Coronary artery (tissue), 2 donors: ENCODE measurements around the gene MAPK8.

Experiments used
- DNase-seq: peaks from one replicate; pipeline ENCODE4 v3.0.0-alpha.2; 2017; ENCODE audit warnings: low spot score
- H3K27ac ChIP-seq, 2 donors: fragments of 200-600 bp; sonication (generic); one replicate each; pipeline ENCODE4 v1.5.1; 2016 to 2019
- H3K4me3 ChIP-seq: fragments of 200-600 bp; sonication (generic); 2 replicates; pipeline ENCODE4 v1.5.1; 2016; ENCODE audit warnings: mild to moderate bottlenecking, moderate library complexity
- TF ChIP-seq, protein P1 (sequence below): fragments of 200-600 bp; sonication (generic); IDR thresholded peaks from one replicate; pipeline ENCODE4 v1.5.1; 2019; ENCODE audit warnings: antibody characterized with exemption

The MAPK8 gene

GRCh38 chr10:48475943-48476278 is 169.4 kb downstream of the MAPK8 start:
- Histone ChIP-seq H3K4me3 (no peak overlapping the region), H3K27ac (no peak overlapping the region)
- peak; percentile 60 for DNase-seq
- TF ChIP-seq, protein P1, sequence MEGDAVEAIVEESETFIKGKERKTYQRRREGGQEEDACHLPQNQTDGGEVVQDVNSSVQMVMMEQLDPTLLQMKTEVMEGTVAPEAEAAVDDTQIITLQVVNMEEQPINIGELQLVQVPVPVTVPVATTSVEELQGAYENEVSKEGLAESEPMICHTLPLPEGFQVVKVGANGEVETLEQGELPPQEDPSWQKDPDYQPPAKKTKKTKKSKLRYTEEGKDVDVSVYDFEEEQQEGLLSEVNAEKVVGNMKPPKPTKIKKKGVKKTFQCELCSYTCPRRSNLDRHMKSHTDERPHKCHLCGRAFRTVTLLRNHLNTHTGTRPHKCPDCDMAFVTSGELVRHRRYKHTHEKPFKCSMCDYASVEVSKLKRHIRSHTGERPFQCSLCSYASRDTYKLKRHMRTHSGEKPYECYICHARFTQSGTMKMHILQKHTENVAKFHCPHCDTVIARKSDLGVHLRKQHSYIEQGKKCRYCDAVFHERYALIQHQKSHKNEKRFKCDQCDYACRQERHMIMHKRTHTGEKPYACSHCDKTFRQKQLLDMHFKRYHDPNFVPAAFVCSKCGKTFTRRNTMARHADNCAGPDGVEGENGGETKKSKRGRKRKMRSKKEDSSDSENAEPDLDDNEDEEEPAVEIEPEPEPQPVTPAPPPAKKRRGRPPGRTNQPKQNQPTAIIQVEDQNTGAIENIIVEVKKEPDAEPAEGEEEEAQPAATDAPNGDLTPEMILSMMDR = no peak

DNA sequence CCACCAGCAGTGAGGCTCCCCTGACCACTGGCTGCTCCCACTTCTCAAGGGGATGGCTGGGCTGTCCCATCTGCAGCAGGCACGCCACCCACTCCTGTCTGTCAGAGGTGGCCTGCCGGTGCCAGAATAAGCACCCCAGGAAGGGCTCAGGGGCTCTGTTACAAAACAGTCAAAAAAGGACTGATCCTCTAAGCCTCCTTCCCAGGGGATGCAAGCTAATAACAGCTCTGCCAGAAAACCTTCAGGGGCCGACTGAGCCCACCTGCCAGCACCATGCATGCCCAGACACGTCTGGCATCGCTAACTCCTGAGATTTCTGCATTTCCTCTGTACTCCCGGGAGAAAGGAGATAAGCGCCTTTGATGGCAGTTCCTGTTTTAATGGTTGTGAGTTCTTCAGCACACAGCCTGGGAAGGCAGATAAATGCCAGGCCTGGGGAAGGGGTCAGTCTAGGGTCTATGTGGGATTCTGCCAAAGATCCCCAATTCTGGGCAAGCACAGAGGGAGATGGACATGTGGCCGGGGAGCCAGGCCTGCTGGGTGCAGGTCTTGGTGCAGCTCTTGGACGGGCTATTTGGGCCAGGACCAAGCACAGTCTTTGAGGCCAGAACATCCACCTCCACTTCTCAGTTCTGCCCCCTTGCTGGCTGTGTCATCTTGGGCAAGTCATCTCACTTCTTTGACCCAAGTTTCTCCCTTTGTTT is 170.0 kb downstream of the MAPK8 start:
- Histone ChIP-seq H3K4me3 (no peak overlapping the region), H3K27ac (no peak overlapping the region)
- TF ChIP-seq, protein P1 = no peak
- DNase-seq = no peak

DNA sequence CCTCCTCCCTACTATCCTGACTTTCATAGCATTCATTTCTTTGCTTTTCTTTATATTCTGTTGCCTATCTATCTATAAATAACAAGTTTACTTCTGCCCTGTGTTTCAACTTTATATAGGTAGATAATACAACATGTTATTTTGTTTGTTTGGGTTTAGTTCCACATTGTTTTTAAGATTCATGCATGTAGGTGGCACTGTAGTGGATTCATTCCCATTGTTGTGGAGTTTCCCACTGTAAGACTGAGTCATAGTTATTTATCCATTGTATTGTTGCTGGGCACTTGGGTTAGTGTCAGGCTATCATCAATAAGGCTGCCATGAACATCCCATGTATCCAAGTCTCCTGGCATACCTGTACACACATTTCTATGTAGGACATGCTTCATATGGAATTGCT is 170.7 kb downstream of the MAPK8 start:
- no peak for DNase-seq
- H3K27ac ChIP-seq = no peak overlapping the region
- TF ChIP-seq, protein P1 = no peak
- no peak overlapping the region for H3K4me3 ChIP-seq

DNA sequence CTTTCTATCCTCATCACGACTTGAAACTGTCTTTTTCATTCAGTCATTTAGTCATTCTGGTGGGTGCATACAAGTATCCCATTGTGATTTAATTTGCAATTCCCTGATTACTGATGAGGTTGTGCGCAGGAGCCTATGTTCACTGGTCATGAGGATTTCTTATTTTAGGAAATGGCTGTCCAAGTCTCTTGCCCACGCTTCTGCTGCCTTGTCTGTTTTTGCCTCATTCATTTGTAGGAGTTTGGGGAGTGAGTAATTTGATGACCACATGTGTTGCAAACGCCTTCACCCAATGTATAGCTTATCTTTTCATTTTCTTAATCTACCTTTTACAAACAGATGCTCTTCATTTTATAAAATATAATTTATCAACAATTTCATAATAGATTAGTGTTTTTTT is 171.1 kb downstream of the MAPK8 start:
- DNase-seq = no peak
- TF ChIP-seq, protein P1 = no peak
- H3K4me3 ChIP-seq = no peak overlapping the region
- no peak overlapping the region for H3K27ac ChIP-seq

GRCh38 chr10:48478469-48478868 is 172.0 kb downstream of the MAPK8 start:
- TF ChIP-seq, protein P1 = no peak
- Histone ChIP-seq H3K27ac (no peak overlapping the region), H3K4me3 (no peak overlapping the region)
- no peak for DNase-seq

DNA sequence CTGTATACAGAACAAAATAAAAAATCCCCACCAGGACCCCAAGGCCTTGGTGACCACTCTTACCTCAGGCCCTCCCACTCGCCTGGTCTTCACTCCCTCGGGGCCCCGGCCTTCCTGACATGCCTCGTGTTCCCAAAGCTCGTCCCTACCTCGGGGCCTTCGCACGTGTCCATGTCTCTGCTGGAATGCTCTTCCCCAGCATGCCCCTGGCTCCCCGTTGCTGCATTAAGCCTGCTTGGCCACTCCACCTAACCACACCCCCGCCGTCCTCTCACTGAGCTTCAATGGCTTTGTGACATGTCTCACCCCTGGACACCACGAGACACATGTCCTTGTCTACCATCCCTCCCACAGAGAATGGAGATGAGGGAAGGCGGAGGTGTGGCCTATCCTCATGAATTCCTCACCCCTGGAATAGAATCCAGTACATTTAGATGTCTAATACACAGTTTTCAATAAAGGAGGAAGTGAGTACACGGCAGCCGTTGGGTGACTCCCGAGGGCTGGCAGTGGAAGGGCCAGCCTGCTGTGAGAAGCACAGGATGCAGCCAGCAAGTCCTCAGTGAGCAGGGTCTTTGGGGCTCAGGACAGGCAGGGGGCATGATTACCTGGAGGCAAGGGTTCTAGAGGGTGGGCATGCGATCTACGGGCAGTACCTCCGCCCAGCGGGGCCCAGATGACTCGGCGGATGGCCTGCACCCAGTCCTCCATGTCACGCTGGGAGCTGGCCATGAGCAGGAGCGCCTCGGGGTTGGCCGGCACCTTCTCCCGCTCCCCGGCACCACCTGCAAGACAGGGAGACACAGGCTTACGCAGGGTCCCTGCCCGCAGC is 172.7 kb downstream of the MAPK8 start:
- DNase-seq = no peak
- Histone ChIP-seq H3K27ac (no peak overlapping the region), H3K4me3 (no peak overlapping the region)
- TF ChIP-seq, protein P1 = no peak
